ELF-1 (cell line): ENCODE data around the gene PCDHGA2.
"Not testable (repeated sequence)": the region's sequence is repeated elsewhere in the genome, so short reads cannot be mapped to it uniquely, and the experiment has no call there.

Experiments used
- DNase-seq: peaks from one replicate; pipeline ENCODE4 v3.0.0-alpha.2; 2016; ENCODE audit warnings: low read depth, low spot score

PCDHGA2 gene

GRCh38 chr5:141338538-141339306, at the start of gene PCDHGA2:
Gene PCDHGA2 (plus strand): TSS chr5:141338760.
- DNase-seq: peak; percentile 59

DNA sequence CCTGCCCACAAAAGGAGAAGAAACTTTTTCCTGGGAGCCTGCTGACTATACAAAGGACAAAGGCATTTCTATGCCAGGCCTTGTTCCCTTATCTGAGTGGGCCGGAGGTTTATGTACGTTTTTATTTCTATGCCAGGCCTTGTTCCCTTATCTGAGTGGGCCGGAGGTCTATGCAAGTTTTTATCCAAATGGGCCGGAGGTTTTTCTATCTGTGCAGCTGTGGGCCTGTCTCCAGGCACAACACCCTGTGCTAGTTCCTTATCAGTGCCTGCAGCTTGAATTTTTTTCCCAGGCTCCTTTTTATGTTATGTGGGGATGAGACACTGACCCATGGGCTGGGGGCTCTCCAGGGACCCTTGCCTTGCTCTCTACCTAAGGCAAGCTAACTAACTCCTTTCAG, 40.2 kb upstream of the PCDHGA2 start:
- DNase-seq: no peak

DNA sequence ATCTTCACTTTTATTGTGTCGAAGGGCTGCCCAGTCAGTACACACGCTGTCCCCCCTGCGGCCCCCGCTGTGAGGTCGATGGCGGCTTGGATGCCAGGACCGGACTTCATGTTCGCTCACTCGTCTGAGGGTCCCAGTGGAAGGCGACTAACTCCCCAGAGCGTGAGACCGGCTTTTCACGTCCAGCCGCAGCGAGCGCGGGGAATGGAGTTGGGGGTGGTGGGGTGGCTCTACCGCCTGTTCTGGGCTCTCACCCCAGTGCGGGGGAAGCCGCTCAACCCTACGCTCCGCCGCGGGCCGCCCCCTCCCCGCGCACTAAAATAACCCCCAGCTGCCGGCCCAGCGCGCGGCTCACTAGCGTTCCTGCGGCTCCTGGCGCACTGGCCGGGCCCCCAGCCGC, 34.8 kb upstream of the PCDHGA2 start, which contains the start of gene SLC25A2:
Gene SLC25A2, minus strand, starts transcription at position 294 of the 400 bp plus-strand sequence. Its CDS starts 184 bp downstream, at position 110.
- DNase-seq: no peak

DNA sequence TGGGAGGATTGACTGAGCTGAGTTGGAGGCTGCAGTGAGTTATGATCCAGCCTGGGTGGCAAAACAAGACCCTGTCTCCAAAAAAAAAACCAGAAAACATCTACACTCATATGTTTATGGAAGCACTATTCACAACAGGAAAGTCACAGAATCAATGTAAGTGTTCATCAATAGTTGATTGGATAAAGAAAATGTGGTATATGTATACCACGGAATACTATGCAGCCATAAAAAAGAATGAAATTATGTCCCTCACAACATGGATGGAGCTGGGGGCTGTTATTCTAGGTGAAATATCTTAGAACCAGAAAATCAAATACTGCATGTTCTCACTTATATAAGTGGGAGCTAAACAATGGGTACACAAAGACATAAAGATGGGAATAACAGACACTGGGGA, 31.9 kb upstream of the PCDHGA2 start:
- DNase-seq: no peak

- DNase-seq: no peak
Observed at GRCh38 chr5:141313711-141314110, 24.8 kb upstream of the PCDHGA2 start.

DNA sequence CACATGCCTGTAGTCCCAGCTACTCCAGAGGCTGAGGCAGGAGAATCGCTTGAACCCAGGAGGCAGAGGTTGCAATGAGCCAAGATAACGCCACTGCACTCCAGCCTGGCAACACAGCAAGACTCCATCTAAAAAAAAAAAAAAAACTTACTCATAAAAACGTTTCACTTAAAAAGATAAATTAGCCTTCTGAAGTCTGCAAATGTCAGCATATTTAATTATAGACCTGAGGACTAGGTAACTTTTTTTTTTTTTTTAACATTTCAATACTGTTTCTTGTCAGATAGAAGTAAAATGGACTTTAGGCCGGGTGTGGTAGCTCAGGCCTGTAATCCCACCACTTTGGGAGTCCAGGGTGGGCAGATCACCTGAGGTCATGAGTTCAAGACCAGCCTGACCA, 21.6 kb upstream of the PCDHGA2 start:
- DNase-seq: not testable (repeated sequence)

DNA sequence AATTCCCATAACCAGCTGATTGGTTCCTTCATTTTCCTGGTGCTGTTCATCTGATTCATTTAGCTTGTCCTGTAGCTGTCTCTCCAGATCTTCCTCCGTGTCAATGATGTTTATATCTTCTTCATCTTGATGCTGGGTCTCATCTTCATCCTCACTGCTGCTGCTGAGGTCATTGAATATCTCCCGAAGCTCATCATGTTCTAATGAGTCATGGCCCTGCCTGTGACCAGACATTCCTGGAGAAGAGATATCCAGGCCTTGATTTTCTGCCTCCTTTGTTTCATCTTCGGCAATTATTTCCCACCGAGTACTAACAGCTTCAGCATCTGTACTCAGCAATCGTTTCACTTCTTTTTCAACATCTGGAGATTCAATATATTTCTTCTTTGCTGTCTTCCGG, 19.4 kb upstream of the PCDHGA2 start:
- DNase-seq: no peak

GRCh38 chr5:141319699-141320098, 18.9 kb upstream of the PCDHGA2 start:
- no peak for DNase-seq

GRCh38 chr5:141320225-141321169, 18.1 kb upstream of the PCDHGA2 start, which contains the start of gene TAF7:
Gene TAF7 (minus strand): TSS chr5:141320784. CDS start chr5:141320044, 740 bp downstream.
- DNase-seq: peak; percentile 96

DNA sequence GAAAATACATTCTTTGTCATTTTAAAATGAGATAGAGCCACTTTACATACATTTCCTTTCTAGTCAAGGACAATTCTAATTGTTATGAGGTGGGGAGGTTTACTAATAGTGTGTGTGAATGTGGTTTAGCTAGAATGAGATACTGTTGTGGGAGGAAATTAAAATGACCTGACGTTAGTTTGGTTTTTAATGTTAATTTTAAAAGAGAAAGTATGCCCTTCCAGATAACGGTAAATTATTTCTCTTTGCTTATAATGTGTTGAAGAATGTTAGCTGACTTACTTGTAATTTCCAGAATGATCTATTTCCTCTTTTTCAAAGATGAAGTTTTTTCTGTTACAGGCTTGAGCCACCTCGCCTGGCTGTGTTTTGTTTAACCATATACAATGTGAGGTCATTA, 16.3 kb upstream of the PCDHGA2 start:
- DNase-seq: no peak

GRCh38 chr5:141326088-141326854, 12.3 kb upstream of the PCDHGA2 start:
- DNase-seq: peak; percentile 78

DNA sequence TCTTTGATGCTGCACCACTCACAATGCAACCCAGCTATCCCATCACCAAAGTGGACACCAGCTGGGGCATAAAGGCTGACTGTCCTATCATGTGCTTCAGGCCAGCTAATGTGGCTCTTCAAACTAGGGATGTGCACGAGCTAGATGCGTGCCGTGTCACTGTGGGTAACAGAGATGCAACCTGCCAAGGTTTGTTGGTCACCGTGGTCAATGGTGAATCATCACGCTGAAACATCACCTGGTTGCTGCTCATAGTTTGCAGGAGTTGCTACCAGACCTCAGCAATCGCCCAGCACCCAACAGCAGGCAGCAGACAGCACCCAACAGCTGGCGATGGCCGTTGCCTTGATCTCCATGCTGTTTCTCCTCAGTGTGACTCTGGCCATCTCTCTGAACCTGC, 10.3 kb upstream of the PCDHGA2 start:
- DNase-seq: no peak

DNA sequence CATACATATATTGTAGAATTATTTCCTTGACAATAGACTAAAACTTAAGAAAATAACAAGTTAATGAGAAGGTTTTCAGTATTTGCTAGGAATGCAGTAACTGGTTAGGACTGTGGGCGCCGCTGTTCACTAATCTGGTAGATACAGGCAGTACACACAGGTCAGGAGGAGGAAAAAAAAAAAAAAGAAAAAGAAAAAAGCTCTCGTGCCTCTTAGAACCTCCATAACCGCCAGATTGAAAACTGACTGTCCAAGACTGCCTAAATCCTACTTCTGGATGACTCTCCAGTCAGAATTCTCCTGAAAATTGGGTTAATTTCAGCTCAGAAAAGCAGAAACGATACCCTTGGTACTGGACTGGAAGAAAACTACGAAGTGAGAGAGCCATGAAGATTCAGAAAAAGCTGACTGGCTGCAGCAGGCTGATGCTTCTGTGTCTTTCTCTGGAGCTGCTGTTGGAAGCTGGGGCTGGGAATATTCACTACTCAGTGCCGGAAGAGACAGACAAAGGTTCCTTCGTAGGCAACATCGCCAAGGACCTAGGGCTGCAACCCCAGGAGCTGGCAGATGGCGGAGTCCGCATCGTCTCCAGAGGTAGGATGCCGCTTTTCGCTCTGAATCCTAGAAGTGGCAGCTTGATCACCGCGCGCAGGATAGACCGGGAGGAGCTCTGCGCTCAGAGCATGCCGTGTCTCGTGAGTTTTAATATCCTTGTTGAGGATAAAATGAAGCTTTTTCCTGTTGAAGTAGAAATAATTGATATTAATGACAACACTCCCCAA, 8.1 kb upstream of the PCDHGA2 start, which contains the start of gene PCDHGA1:
Gene PCDHGA1, plus strand, starts transcription at position 216 of the 782 bp plus-strand sequence.
- DNase-seq: no peak

DNA sequence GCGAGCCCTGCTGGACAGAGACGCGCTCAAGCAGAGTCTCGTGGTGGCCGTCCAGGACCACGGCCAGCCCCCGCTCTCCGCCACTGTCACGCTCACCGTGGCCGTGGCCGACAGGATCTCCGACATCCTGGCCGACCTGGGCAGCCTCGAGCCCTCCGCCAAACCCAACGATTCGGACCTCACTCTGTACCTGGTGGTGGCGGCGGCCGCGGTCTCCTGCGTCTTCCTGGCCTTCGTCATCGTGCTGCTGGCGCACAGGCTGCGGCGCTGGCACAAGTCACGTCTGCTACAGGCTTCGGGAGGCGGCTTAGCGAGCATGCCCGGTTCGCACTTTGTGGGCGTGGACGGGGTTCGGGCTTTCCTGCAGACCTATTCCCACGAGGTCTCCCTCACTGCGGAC, 6.0 kb upstream of the PCDHGA2 start:
- not testable (repeated sequence) for DNase-seq

DNA sequence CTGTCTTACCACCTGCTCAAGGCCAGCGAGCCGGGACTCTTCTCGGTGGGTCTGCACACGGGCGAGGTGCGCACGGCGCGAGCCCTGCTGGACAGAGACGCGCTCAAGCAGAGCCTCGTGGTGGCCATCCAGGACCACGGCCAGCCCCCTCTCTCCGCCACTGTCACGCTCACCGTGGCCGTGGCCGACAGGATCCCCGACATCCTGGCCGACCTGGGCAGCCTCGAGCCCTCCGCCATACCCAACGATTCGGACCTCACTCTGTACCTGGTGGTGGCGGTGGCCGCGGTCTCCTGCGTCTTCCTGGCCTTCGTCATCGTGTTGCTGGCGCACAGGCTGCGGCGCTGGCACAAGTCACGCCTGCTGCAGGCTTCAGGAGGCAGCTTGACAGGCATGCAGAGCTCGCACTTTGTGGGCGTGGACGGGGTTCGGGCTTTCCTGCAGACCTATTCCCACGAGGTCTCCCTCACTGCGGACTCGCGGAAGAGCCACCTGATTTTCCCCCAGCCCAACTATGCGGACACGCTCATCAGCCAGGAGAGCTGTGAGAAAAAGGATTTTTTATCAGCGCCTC, 2.3 kb downstream of the PCDHGA2 start:
- not testable (repeated sequence) for DNase-seq

DNA sequence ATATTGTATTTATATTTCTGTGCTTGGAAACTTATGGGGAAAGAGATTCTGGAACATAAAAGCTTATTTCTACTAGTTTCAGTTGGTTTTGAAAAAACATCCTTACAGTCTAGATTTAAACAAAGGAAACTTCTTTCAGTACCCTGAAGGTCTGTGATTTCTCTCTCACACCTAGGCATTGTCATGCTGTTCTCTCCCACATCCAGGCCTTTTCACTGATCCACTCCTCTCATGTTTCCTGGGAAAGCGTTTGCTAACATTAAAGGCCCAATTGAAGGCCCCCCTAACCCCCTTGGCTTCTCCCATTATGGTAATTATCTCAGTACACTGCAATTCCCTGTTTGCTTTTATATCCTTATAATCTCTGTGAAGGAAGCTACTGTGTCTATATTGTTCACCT, 4.2 kb downstream of the PCDHGA2 start:
- no peak for DNase-seq

- peak; percentile 70 for DNase-seq
Observed at GRCh38 chr5:141343242-141343952, 4.8 kb downstream of the PCDHGA2 start, which contains the start of gene PCDHGA3. Gene PCDHGA3 (plus strand): TSS chr5:141343829. CDS start chr5:141344034, 205 bp downstream.

DNA sequence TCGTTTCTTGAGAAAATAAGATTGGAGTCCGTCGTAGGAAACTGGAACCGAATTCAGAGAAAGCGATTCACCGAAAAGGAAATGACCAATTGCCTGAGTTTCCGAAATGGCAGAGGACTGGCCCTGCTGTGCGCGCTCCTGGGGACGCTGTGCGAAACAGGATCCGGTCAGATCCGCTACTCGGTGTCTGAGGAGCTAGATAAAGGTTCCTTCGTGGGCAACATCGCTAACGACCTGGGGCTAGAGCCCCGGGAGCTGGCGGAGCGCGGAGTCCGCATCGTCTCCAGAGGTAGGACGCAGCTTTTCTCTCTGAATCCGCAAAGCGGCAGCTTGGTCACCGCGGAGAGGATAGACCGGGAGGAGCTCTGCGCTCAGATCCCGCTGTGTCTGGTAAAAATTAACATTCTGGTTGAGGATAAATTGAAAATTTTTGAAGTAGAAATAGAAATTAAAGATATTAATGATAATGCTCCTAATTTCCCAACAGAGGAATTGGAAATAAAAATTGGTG, 5.4 kb downstream of the PCDHGA2 start:
- DNase-seq: peak; percentile 69

- no peak for DNase-seq
Observed at GRCh38 chr5:141345327-141345726, 6.8 kb downstream of the PCDHGA2 start.
